GM12865 (cell line): ENCODE measurements around the gene RPLP1.
"Not testable (repeated sequence)": the region's sequence is repeated elsewhere in the genome, so short reads cannot be mapped to it uniquely, and the experiment has no call there.

Experiments used
- DNase-seq: peaks from one replicate; pipeline ENCODE4 v3.0.0; 2010; ENCODE audit warnings: low read depth
- H3K4me3 ChIP-seq: 2 replicates; pipeline ENCODE4 v1.5.1; 2011; ENCODE audit warnings: mild to moderate bottlenecking, low read depth, low read length, control low read depth
- CTCF ChIP-seq: IDR thresholded peaks from 2 replicates; pipeline ENCODE4 v1.5.1; 2011; ENCODE audit warnings: low read length, control low read depth, low read depth, inconsistent platforms; ENCODE audit not compliant: insufficient read depth; ENCODE audit errors: missing control alignments

The RPLP1 gene

GRCh38 chr15:69435985-69436384 is 16.6 kb upstream of the RPLP1 start:
- TF ChIP-seq CTCF, result no peak

GRCh38 chr15:69436951-69437350 is 15.7 kb upstream of the RPLP1 start:
- no peak for DNase-seq
- no peak for TF ChIP-seq CTCF
- no peak overlapping the region for H3K4me3 ChIP-seq

More at GRCh38 chr15:69435985-69436384, 16.6 kb upstream of the RPLP1 start:
- no peak overlapping the region for H3K4me3 ChIP-seq
- no peak for DNase-seq

- no peak overlapping the region for H3K4me3 ChIP-seq
- no peak for DNase-seq
- no peak for TF ChIP-seq CTCF
Observed at GRCh38 chr15:69439623-69440022, 13.0 kb upstream of the RPLP1 start.

DNA sequence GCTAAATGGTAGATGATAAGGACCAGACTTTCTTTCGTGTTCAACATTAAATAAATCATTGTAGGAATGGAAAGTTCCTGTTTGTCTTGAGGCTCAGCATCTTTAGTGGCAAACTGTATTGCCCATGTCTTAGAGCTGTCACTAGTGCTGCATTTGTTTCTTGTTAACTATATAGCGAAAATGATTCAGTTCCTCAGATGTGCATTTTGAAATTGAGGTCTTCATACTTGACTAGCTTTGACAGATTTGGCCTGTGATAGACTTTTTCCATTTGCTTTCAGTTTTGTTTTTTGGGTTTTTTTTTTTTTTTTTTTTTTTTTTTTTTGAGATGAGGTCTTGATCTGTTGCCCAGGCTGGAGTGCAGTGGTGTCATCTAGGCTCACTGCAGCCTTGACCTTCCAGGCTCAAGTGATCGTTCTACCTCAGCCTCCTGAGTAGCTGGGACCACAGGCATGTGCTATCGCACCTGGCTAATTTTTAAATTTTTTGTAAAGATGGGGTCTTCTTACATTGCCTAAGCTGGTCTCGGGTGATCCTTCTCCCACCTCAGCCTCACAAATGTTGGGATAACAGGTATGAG is 9.5 kb upstream of the RPLP1 start:
- peak; percentile 42 for DNase-seq
- no peak for TF ChIP-seq CTCF
- no peak overlapping the region for H3K4me3 ChIP-seq

DNA sequence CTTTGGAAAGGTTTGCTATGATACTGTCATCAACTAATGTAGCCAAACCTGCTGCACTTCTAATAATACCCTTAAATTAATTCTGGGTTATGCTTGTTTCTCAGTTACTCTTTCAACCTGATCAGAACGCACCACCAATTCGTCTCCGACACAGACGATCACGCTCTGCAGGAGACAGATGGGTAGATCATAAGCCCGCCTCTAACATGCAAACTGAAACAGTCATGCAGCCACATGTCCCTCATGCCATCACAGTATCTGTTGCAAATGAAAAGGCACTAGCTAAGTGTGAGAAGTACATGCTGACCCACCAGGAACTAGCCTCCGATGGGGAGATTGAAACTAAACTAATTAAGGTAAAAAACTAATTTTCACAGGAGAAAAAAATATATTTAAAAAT is 7.9 kb upstream of the RPLP1 start:
- DNase-seq, result no peak
- TF ChIP-seq CTCF, result no peak
- no peak overlapping the region for H3K4me3 ChIP-seq

DNA sequence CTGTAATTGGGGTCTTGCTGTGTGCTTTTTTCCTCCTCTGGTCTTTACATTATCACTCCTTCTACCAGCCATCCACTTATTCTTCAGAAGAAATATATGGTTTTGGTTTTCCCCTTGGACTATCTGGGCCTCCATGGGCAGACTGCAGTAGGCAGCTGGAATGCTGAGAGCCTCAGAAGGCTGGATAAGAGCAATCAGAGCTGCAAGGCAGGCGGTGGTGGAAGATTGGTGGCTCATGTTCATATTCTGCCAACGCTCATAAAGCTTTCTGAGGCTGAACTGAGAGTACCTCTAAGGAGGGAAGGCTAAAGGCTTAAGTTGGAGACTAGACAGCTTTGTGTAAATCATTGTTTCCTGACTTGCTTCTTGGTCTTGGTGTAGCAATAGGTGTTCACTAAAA is 5.7 kb upstream of the RPLP1 start:
- H3K4me3 ChIP-seq, result no peak overlapping the region
- DNase-seq, result no peak
- TF ChIP-seq CTCF, result no peak

DNA sequence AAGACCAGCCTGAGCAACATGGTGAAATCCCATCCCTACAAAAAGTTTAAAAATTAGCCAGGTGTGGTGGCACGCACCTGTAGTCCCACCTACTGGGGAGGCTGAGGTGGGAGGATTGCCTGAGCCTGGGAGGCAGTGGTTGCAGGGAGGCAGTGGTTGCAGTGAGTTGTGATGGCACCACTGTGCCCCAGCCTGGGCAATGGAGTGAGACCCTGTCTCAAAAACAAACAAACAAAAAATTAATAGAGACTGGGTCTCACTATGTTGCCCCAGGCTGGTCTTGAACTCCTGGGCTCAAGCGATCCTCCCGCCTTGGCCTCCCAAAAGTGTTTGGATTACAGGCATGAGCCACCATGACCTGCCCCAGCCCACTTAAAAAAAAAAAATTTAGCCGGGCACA is 2.4 kb upstream of the RPLP1 start:
- not testable (repeated sequence) for H3K4me3 ChIP-seq, DNase-seq
